Smooth muscle cell (in vitro differentiated cells): ENCODE measurements around the gene NET1. TPM values are rescaled to one million over a fixed set of nuclear protein-coding genes. Genes with fewer than 3 reads are reported as not detected.

Experiments used
- DNase-seq: peaks from one replicate; lab custom pipeline; 2025; ENCODE audit not compliant: unreplicated experiment; lab: John Stamatoyannopoulos, UW
- H2AFZ ChIP-seq: fragments of 200-600 bp; sonication (generic); 2 replicates; pipeline ENCODE4 v1.6.0; 2016; ENCODE audit warnings: antibody characterized with exemption, low read depth, mild to moderate bottlenecking
- H3F3A ChIP-seq: fragments of 200-600 bp; sonication (generic); 2 replicates; pipeline ENCODE4 v1.6.0; 2017; ENCODE audit warnings: antibody characterized with exemption, low read depth
- H3K27ac ChIP-seq: fragments of 200-600 bp; sonication (generic); 2 replicates; pipeline ENCODE4 v1.5.1; 2016; ENCODE audit warnings: low read depth, mild to moderate bottlenecking
- H3K27me3 ChIP-seq: fragments of 200-600 bp; sonication (generic); 2 replicates; pipeline ENCODE4 v1.6.1; 2016; ENCODE audit warnings: low read depth, mild to moderate bottlenecking
- H3K36me3 ChIP-seq: fragments of 200-600 bp; sonication (generic); 2 replicates; pipeline ENCODE4 v1.5.1; 2016; ENCODE audit warnings: low read depth
- H3K4me1 ChIP-seq: fragments of 200-600 bp; sonication (generic); 2 replicates; pipeline ENCODE4 v1.5.1; 2016; ENCODE audit warnings: low read depth
- H3K4me2 ChIP-seq: fragments of 200-600 bp; sonication (generic); 2 replicates; pipeline ENCODE4 v1.6.0; 2016; ENCODE audit warnings: mild to moderate bottlenecking
- H3K4me3 ChIP-seq: fragments of 200-600 bp; sonication (generic); 2 replicates; pipeline ENCODE4 v1.5.1; 2016; ENCODE audit warnings: mild to moderate bottlenecking
- H3K79me2 ChIP-seq: fragments of 200-600 bp; sonication (generic); 2 replicates; pipeline ENCODE4 v1.6.0; 2016; ENCODE audit warnings: low read depth, mild to moderate bottlenecking
- H3K9ac ChIP-seq: fragments of 200-600 bp; sonication (generic); 2 replicates; pipeline ENCODE4 v1.6.0; 2016; ENCODE audit warnings: low read depth
- H3K9me3 ChIP-seq: fragments of 200-600 bp; sonication (generic); replicated peaks from 2 replicates; pipeline ENCODE4 v1.5.1; 2016; ENCODE audit warnings: low read depth
- H4K20me1 ChIP-seq: fragments of 200-600 bp; sonication (generic); 2 replicates; pipeline ENCODE4 v1.6.0; 2016; ENCODE audit warnings: low read depth
- CTCF ChIP-seq: fragments of 200-600 bp; sonication (generic); IDR thresholded peaks from 2 replicates; pipeline ENCODE4 v1.5.1; 2017; ENCODE audit warnings: borderline replicate concordance, mild to moderate bottlenecking, antibody characterized with exemption; ENCODE audit not compliant: insufficient read depth, poor library complexity, severe bottlenecking
- WGBS: methylation state at CpG from one replicate; pipeline ENCODE4 v1.1.7; 2016; ENCODE audit warnings: low lambda C conversion rate; 5-methylcytosine and 5-hydroxymethylcytosine counted together
- polyA plus RNA-seq: library from polyadenylated mRNA; unstranded; fragments of >200 nt; fragmentation: Nextera tagmentation; extraction: Ambion mirVana; gene quantifications from 2 replicates; pipeline ENCODE4 v1.2.1, GENCODE V29; 2016
- total RNA-seq: library from RNA; depleted of rRNA; stranded (reverse); fragments of >200 nt; gene quantifications from 2 replicates; pipeline ENCODE4 v1.2.3, GENCODE V29; 2014

Gene NET1
- total and polyA plus RNA-seq, 2 experiments from 2014 or later, result 49.5 to 123 TPM

- H3F3A ChIP-seq, result no peaks in the 10 kb centered on the region
- DNase-seq, result no peak
- no peak overlapping the region for H3K4me2 ChIP-seq
- H3K9me3 ChIP-seq, result no peaks in the 10 kb centered on the region
- WGBS, result 92% methylated on average over 22 of the region's 25 CpGs
- no peak overlapping the region for H3K27ac ChIP-seq
- H3K4me1 ChIP-seq, result no peaks in the 10 kb centered on the region
- H2AFZ ChIP-seq, result no peak overlapping the region
- no peaks in the 10 kb centered on the region for H3K27me3 ChIP-seq
- no peaks in the 10 kb centered on the region for H3K79me2 ChIP-seq
- H4K20me1 ChIP-seq, result no peaks in the 10 kb centered on the region
- no peak overlapping the region for H3K9ac ChIP-seq
- H3K4me3 ChIP-seq, result no peak overlapping the region
- no peaks in the 10 kb centered on the region for H3K36me3 ChIP-seq
- no peak for TF ChIP-seq CTCF
These were observed 84.2 kb downstream of the NET1 start for GRCh38 chr10:5496261-5497250.

GRCh38 chr10:5497289-5497688 is 84.9 kb downstream of the NET1 start:
- Histone ChIP-seq H3K9ac (no peak overlapping the region), H3F3A (no peaks in the 10 kb centered on the region), H3K4me3 (no peak overlapping the region), H4K20me1 (no peaks in the 10 kb centered on the region), H3K4me1 (no peaks in the 10 kb centered on the region), H3K4me2 (no peak overlapping the region), H2AFZ (no peak overlapping the region), H3K36me3 (no peaks in the 10 kb centered on the region), H3K9me3 (no peaks in the 10 kb centered on the region), H3K79me2 (no peaks in the 10 kb centered on the region), H3K27ac (no peak overlapping the region), H3K27me3 (no peaks in the 10 kb centered on the region)
- DNase-seq, result no peak
- no peak for TF ChIP-seq CTCF
- WGBS, result 94% methylated on average over 4 of the region's 6 CpGs

GRCh38 chr10:5497948-5498730 is 85.8 kb downstream of the NET1 start:
- Histone ChIP-seq H3K4me2 (no peak overlapping the region), H3F3A (no peaks in the 10 kb centered on the region), H3K79me2 (no peaks in the 10 kb centered on the region), H3K9me3 (no peaks in the 10 kb centered on the region), H3K27ac (no peak overlapping the region), H2AFZ (no peak overlapping the region), H4K20me1 (no peaks in the 10 kb centered on the region), H3K27me3 (no peaks in the 10 kb centered on the region), H3K4me3 (no peak overlapping the region), H3K9ac (no peak overlapping the region), H3K4me1 (no peaks in the 10 kb centered on the region), H3K36me3 (no peaks in the 10 kb centered on the region)
- DNase-seq, result no peak
- no peak for TF ChIP-seq CTCF
- 94% methylated on average over 19 of the region's 19 CpGs for WGBS
